Dermis microvascular lymphatic vessel endothelial cell (primary cell): ENCODE results near the gene SPAG16. TPM values are rescaled to one million over a fixed set of nuclear protein-coding genes. Genes with fewer than 3 reads are reported as not detected.

Experiments used
- total RNA-seq: library from RNA; depleted of rRNA; stranded (reverse); fragments of >200 nt; gene quantifications from 2 replicates; pipeline ENCODE4 v1.2.1, GENCODE V29; 2014

SPAG16 gene
- total RNA-seq, 1 donor from 2014 or later: 11.0 TPM

Other genes with a start within 250 kb of the SPAG16 start
- 0.51 and 1.3 TPM in 2 replicates for gene IKZF2, start 132.9 kb upstream of the SPAG16 start, total RNA-seq